IPS DF 6.9 (cell line): Measurements from ENCODE around the gene COQ7.

Experiments
- DNase-seq: peaks from one replicate; pipeline ENCODE4 v3.0.0-alpha.2; 2013; ENCODE audit warnings: low read depth, low spot score
- H3K27ac ChIP-seq: one replicate; pipeline ENCODE4 v1.5.1; 2013; ENCODE audit warnings: low read length, control low read depth
- H3K27me3 ChIP-seq: 2 replicates; pipeline ENCODE4 v1.6.1; 2013; ENCODE audit warnings: mild to moderate bottlenecking, low read length; ENCODE audit not compliant: control insufficient read depth, insufficient read depth
- H3K36me3 ChIP-seq: 2 replicates; pipeline ENCODE4 v1.6.1; 2013; ENCODE audit warnings: low read length; ENCODE audit not compliant: control insufficient read depth, insufficient read depth
- H3K4me1 ChIP-seq: 2 replicates; pipeline ENCODE4 v1.6.1; 2013; ENCODE audit warnings: low read length; ENCODE audit not compliant: control insufficient read depth, insufficient read depth
- H3K4me3 ChIP-seq: 2 replicates; pipeline ENCODE4 v1.5.1; 2013; ENCODE audit warnings: mild to moderate bottlenecking, low read length
- H3K9me3 ChIP-seq: 2 replicates; pipeline ENCODE4 v1.6.1; 2013; ENCODE audit warnings: low read length, inconsistent platforms; ENCODE audit not compliant: control insufficient read depth, insufficient read depth
- WGBS: extraction: QIAGEN DNeasy Blood & Tissue Kit; methylation state at CpG from one replicate; pipeline ENCODE4 v1.1.7; 2013; ENCODE audit warnings: mixed read lengths, missing lambda C conversion rate; ENCODE audit not compliant: insufficient read length, insufficient coverage; 5-methylcytosine and 5-hydroxymethylcytosine counted together

The COQ7 gene

GRCh38 chr16:19067349-19068236, at the start of gene COQ7:
COQ7 (plus strand) TSS chr16:19067614; CDS start chr16:19067665, 51 bp downstream.
- Histone ChIP-seq H3K27ac (no peak within 1 kb of the TSS), H3K9me3 (no peaks in the 10 kb centered on the region), H3K36me3 (no peaks in the 10 kb centered on the region), H3K27me3 (no peaks in the 10 kb centered on the region), H3K4me3 (peak within 1 kb of the TSS; percentile 77; the same call in 1 of the 2 replicates), H3K4me1 (no peaks in the 10 kb centered on the region)
- DNase-seq = peak; percentile 96
- WGBS = no CpG with 5 or more reads among the region's 68 CpGs

GRCh38 chr16:19020689-19021088, 46.7 kb upstream of the COQ7 start:
- Histone ChIP-seq H3K4me1 (no peaks in the 10 kb centered on the region), H3K27me3 (no peaks in the 10 kb centered on the region), H3K36me3 (no peaks in the 10 kb centered on the region), H3K9me3 (no peaks in the 10 kb centered on the region), H3K27ac (no peak overlapping the region), H3K4me3 (no peak overlapping the region)
- WGBS = no CpG with 5 or more reads among the region's 4 CpGs
- no peak for DNase-seq

GRCh38 chr16:19021747-19022146, 45.7 kb upstream of the COQ7 start:
- WGBS = no CpG with 5 or more reads among the region's 4 CpGs
- no peaks in the 10 kb centered on the region for H3K27me3 ChIP-seq
- H3K4me3 ChIP-seq = no peak overlapping the region
- no peaks in the 10 kb centered on the region for H3K9me3 ChIP-seq
- no peak for DNase-seq
- no peaks in the 10 kb centered on the region for H3K36me3 ChIP-seq
- no peak overlapping the region for H3K27ac ChIP-seq
- no peaks in the 10 kb centered on the region for H3K4me1 ChIP-seq

- no CpG with 5 or more reads among the region's 3 CpGs for WGBS
- Histone ChIP-seq H3K4me3 (no peak overlapping the region), H3K27ac (no peak overlapping the region), H3K36me3 (no peaks in the 10 kb centered on the region), H3K4me1 (no peaks in the 10 kb centered on the region), H3K27me3 (no peaks in the 10 kb centered on the region), H3K9me3 (no peaks in the 10 kb centered on the region)
- no peak for DNase-seq
These were observed 40.0 kb upstream of the COQ7 start for GRCh38 chr16:19027416-19027815.

GRCh38 chr16:19029980-19030379, 37.4 kb upstream of the COQ7 start:
- WGBS = no CpG with 5 or more reads among the region's 6 CpGs

GRCh38 chr16:19031738-19032137, 35.7 kb upstream of the COQ7 start:
- H3K36me3 ChIP-seq = no peaks in the 10 kb centered on the region

More at GRCh38 chr16:19029980-19030379, 37.4 kb upstream of the COQ7 start:
- DNase-seq = no peak
- Histone ChIP-seq H3K36me3 (no peaks in the 10 kb centered on the region), H3K27me3 (no peaks in the 10 kb centered on the region), H3K9me3 (no peaks in the 10 kb centered on the region), H3K4me1 (no peaks in the 10 kb centered on the region), H3K4me3 (no peak overlapping the region), H3K27ac (no peak overlapping the region)

GRCh38 chr16:19033761-19034160, 33.7 kb upstream of the COQ7 start:
- Histone ChIP-seq H3K27ac (no peak overlapping the region), H3K4me1 (no peaks in the 10 kb centered on the region), H3K36me3 (no peaks in the 10 kb centered on the region), H3K9me3 (no peaks in the 10 kb centered on the region), H3K27me3 (no peaks in the 10 kb centered on the region), H3K4me3 (no peak overlapping the region)
- DNase-seq = no peak
- no CpG with 5 or more reads among the region's 1 CpG for WGBS

More at GRCh38 chr16:19031738-19032137, 35.7 kb upstream of the COQ7 start:
- no peaks in the 10 kb centered on the region for H3K9me3 ChIP-seq
- no peaks in the 10 kb centered on the region for H3K27me3 ChIP-seq
- H3K4me3 ChIP-seq = no peak overlapping the region
- WGBS = no CpG with 5 or more reads among the region's 4 CpGs
- no peaks in the 10 kb centered on the region for H3K4me1 ChIP-seq
- H3K27ac ChIP-seq = no peak overlapping the region
- DNase-seq = no peak

GRCh38 chr16:19040400-19040799, 27.0 kb upstream of the COQ7 start:
- H3K9me3 ChIP-seq = no peaks in the 10 kb centered on the region
- no peaks in the 10 kb centered on the region for H3K4me1 ChIP-seq
- no CpG with 5 or more reads among the region's 2 CpGs for WGBS
- no peaks in the 10 kb centered on the region for H3K27me3 ChIP-seq
- DNase-seq = no peak
- H3K4me3 ChIP-seq = no peak overlapping the region
- H3K27ac ChIP-seq = no peak overlapping the region
- no peaks in the 10 kb centered on the region for H3K36me3 ChIP-seq

GRCh38 chr16:19044769-19045168, 22.6 kb upstream of the COQ7 start:
- no peak for DNase-seq
- Histone ChIP-seq H3K36me3 (no peaks in the 10 kb centered on the region), H3K27me3 (no peaks in the 10 kb centered on the region), H3K9me3 (no peaks in the 10 kb centered on the region), H3K4me3 (no peak overlapping the region), H3K4me1 (no peaks in the 10 kb centered on the region), H3K27ac (no peak overlapping the region)
- no CpG with 5 or more reads among the region's 11 CpGs for WGBS

GRCh38 chr16:19046062-19046461, 21.4 kb upstream of the COQ7 start:
- H3K9me3 ChIP-seq = no peaks in the 10 kb centered on the region
- no CpG with 5 or more reads among the region's 2 CpGs for WGBS
- no peak overlapping the region for H3K4me3 ChIP-seq
- no peak for DNase-seq
- no peak overlapping the region for H3K27ac ChIP-seq
- no peaks in the 10 kb centered on the region for H3K36me3 ChIP-seq
- H3K27me3 ChIP-seq = no peaks in the 10 kb centered on the region
- H3K4me1 ChIP-seq = no peaks in the 10 kb centered on the region

GRCh38 chr16:19062706-19063105, 4.7 kb upstream of the COQ7 start:
- no peak overlapping the region for H3K27ac ChIP-seq
- DNase-seq = no peak
- H3K36me3 ChIP-seq = no peaks in the 10 kb centered on the region
- no peaks in the 10 kb centered on the region for H3K9me3 ChIP-seq
- no peaks in the 10 kb centered on the region for H3K4me1 ChIP-seq
- no peaks in the 10 kb centered on the region for H3K27me3 ChIP-seq
- no peak overlapping the region for H3K4me3 ChIP-seq
- no CpG with 5 or more reads among the region's 4 CpGs for WGBS
